T-cell (primary cell): Measurements from ENCODE around the gene RAB11FIP3. TPM values are rescaled to one million over a fixed set of nuclear protein-coding genes. Genes with fewer than 3 reads are reported as not detected.

Experiments
- ATAC-seq, 4 experiments: fragments of 200-7000 bp in 3 of 4; fragments of 150-1000 bp in 1 of 4; cut with Tn5 transposase; replicated peaks in 1 of 4; 1 replicate in 3 of 4; 2 replicates in 1 of 4; pipeline ENCODE4 v1.10.0; 2021; ENCODE audit warnings: moderate library complexity in 3 of 4, mild to moderate bottlenecking in 2 of 4, moderate number of reproducible peaks in 1 of 4
- CTCF ChIA-PET, 2 donors: fragments of 300-600 bp; sonication (Branson Sonifier 250); formaldehyde crosslinking; loops; one replicate each; lab custom pipeline; 2022; ENCODE audit warnings: antibody characterized with exemption in 2 of 2; lab: Charles Lee
- POLR2A ChIA-PET, 2 donors: fragments of 300-600 bp; sonication (Branson Sonifier 250); formaldehyde crosslinking; loops; one replicate each; lab custom pipeline; 2022; ENCODE audit warnings: antibody characterized with exemption in 2 of 2; lab: Charles Lee
- DNase-seq, 35 experiments: peaks; one replicate each; pipeline versions ENCODE4 v3.0.0 to v3.0.0-alpha.2; 2013 to 2023
- H3K27ac ChIP-seq: one replicate; pipeline ENCODE4 v1.5.1; 2013; ENCODE audit warnings: low read length
- H3K27me3 ChIP-seq, 2 experiments: replicated peaks in 1 of 2; 1 replicate in 1 of 2; 2 replicates in 1 of 2; pipeline versions ENCODE4 v1.6.1 to v1.7.0; 2013; ENCODE audit warnings: low read length in 1 of 2, mixed read lengths in 1 of 2; ENCODE audit not compliant: control insufficient read depth in 2 of 2, insufficient read depth in 2 of 2; ENCODE audit errors: extremely low read depth in 1 of 2
- H3K36me3 ChIP-seq, 2 donors: 1 replicate in 1 of 2; 2 replicates in 1 of 2; pipeline versions ENCODE4 v1.6.1 to v1.7.0; 2013; ENCODE audit warnings: low read length in 1 of 2; ENCODE audit not compliant: control insufficient read depth in 2 of 2, insufficient read depth in 1 of 2; ENCODE audit errors: extremely low read depth in 1 of 2
- H3K4me1 ChIP-seq, 2 experiments: 1 replicate in 1 of 2; 2 replicates in 1 of 2; pipeline versions ENCODE4 v1.6.1 to v1.7.0; 2013; ENCODE audit warnings: low read length in 2 of 2, mixed read lengths in 1 of 2; ENCODE audit not compliant: insufficient read depth in 2 of 2, control insufficient read depth in 1 of 2; ENCODE audit errors: extremely low read depth in 1 of 2
- H3K4me3 ChIP-seq, 2 donors: 1 replicate in 1 of 2; 2 replicates in 1 of 2; pipeline versions ENCODE4 v1.5.1 to v1.7.0; 2013; ENCODE audit warnings: mild to moderate bottlenecking in 2 of 2, low read length in 1 of 2, moderate library complexity in 1 of 2; ENCODE audit not compliant: control insufficient read depth in 1 of 2; ENCODE audit errors: extremely low read depth in 1 of 2
- H3K9me3 ChIP-seq: 2 replicates; pipeline ENCODE4 v1.7.0; 2013
- H3K27ac Mint-ChIP-seq, 2 donors: one replicate each; pipeline ENCODE4 v1.8.0; 2020 to 2021; ENCODE audit warnings: mild to moderate bottlenecking in 2 of 2, mixed read lengths in 2 of 2
- H3K27me3 Mint-ChIP-seq, 2 donors: one replicate each; pipeline ENCODE4 v1.8.0; 2021 to 2022; ENCODE audit warnings: mixed read lengths in 2 of 2
- H3K36me3 Mint-ChIP-seq: one replicate; pipeline ENCODE4 v1.8.0; 2021; ENCODE audit warnings: mixed read lengths
- H3K4me1 Mint-ChIP-seq, 3 donors: one replicate each; pipeline ENCODE4 v1.8.0; 2020 to 2022; ENCODE audit warnings: mixed read lengths in 3 of 3, mild to moderate bottlenecking in 1 of 3
- H3K4me3 Mint-ChIP-seq, 3 donors: one replicate each; pipeline ENCODE4 v1.8.0; 2020 to 2022; ENCODE audit warnings: mild to moderate bottlenecking in 3 of 3, mixed read lengths in 3 of 3, moderate library complexity in 3 of 3
- H3K9me3 Mint-ChIP-seq, 3 donors: one replicate each; pipeline ENCODE4 v1.8.0; 2020 to 2022; ENCODE audit warnings: mixed read lengths in 3 of 3
- WGBS: methylation state at CpG from one replicate; pipeline ENCODE4 v1.1.5; 2013; ENCODE audit warnings: missing lambda C conversion rate; ENCODE audit not compliant: insufficient coverage; 5-methylcytosine and 5-hydroxymethylcytosine counted together
- total RNA-seq, 35 experiments: library from RNA in 6 of 35; stranded (reverse) in 6 of 35; fragments of 120-200 nt in 1 of 35; gene quantifications; one replicate each; pipeline versions ENCODE4 v1.2.1 to v1.2.4 and lab custom pipeline; 2013 to 2026

Gene RAB11FIP3
- total RNA-seq, 5 donors from 2014 or later (not counting 1 experiment from before 2014, with no cell fraction given) = 36.9 to 49.0 (median 44.1) TPM

- DNase-seq (no peak), ATAC-seq (no peak)
- Mint-ChIP-seq H3K27ac (no peak overlapping the region), H3K4me3 (peak overlapping the region in 1 of 3 donors; percentile 41), H3K36me3 (peaks cover 3% of the 10 kb centered on the region), H3K4me1 (peaks cover 0 to 2% (median 0%) of the 10 kb centered on the region in 3 donors), H3K9me3 (no peaks in the 10 kb centered on the region), H3K27me3 (peaks cover 0 to 16% of the 10 kb centered on the region in 2 donors)
- ChIA-PET CTCF (no interaction called here), POLR2A (no interaction called here)
- Histone ChIP-seq H3K9me3 (no peaks in the 10 kb centered on the region), H3K4me1 (peaks cover 0 to 4% of the 10 kb centered on the region in 2 experiments), H3K27ac (no peak overlapping the region), H3K36me3 (no peaks in the 10 kb centered on the region), H3K4me3 (no peak overlapping the region), H3K27me3 (peaks cover 0 to 41% of the 10 kb centered on the region in 2 experiments)
- WGBS = 86% methylated on average over 9 of the region's 15 CpGs
These were observed 133.6 kb downstream of the RAB11FIP3 start for GRCh38 chr16:559021-559380.

GRCh38 chr16:559411-560203 is 134.2 kb downstream of the RAB11FIP3 start:
- H3K27ac Mint-ChIP-seq = no peak overlapping the region
- H3K4me3 ChIP-seq = no peak overlapping the region
- ChIA-PET POLR2A (no interaction called here), CTCF (no interaction called here)
- no peaks in the 10 kb centered on the region for H3K9me3 Mint-ChIP-seq
- H3K27me3 Mint-ChIP-seq = peaks cover 0 to 16% of the 10 kb centered on the region in 2 donors
- H3K4me1 Mint-ChIP-seq = peaks cover 0 to 2% (median 0%) of the 10 kb centered on the region in 3 donors
- H3K27ac ChIP-seq = no peak overlapping the region
- peak overlapping the region in 1 of 3 donors; percentile 41 for H3K4me3 Mint-ChIP-seq
- H3K27me3 ChIP-seq = peaks cover 0 to 41% of the 10 kb centered on the region in 2 experiments
- H3K4me1 ChIP-seq = peaks cover 0 to 4% of the 10 kb centered on the region in 2 experiments
- ATAC-seq = no peak
- WGBS = 20% methylated on average over 61 of the region's 62 CpGs
- H3K36me3 Mint-ChIP-seq = no peaks in the 10 kb centered on the region
- no peak for DNase-seq
- H3K9me3 ChIP-seq = no peaks in the 10 kb centered on the region
- no peaks in the 10 kb centered on the region for H3K36me3 ChIP-seq

DNA sequence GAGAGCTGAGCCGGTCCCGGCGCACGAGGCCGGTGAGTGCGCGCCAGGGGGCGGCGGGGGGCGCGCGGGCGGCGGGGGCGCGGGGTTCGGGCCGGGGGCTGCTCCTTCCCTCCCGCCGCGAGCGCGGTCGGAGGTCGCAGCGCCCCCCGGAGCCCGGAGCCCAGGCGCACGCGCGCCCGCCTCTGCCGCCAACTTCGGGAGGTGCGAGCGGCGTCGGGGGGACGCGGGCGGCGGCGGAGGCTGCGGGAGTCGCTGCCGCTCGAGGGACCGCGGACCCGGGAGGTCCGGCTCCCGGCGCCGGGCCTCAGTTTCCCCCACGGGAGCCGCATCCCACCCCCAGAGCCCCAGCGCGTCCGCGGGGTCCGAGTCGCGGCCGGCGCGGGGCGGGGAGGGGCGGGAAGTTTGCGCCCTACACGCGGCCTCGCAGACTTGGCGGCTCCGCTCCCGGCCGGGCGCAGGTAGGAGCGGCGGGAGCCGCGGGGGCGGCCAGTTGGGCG is 134.8 kb downstream of the RAB11FIP3 start, which contains the start of gene PRR35:
Gene PRR35 (plus strand): TSS at position 191 of the 497 bp plus-strand sequence. CDS start 2,901 bp downstream, outside the sequence.
- no peaks in the 10 kb centered on the region for H3K9me3 ChIP-seq
- H3K4me1 Mint-ChIP-seq = peaks cover 0 to 2% (median 0%) of the 10 kb centered on the region in 3 donors
- H3K27me3 ChIP-seq = peaks cover 0 to 41% of the 10 kb centered on the region in 2 experiments
- no peaks in the 10 kb centered on the region for H3K36me3 ChIP-seq
- peak within 1 kb of the TSS in 1 of 3 donors; percentile 41 for H3K4me3 Mint-ChIP-seq
- CTCF ChIA-PET = no interaction called here
- H3K27ac ChIP-seq = no peak within 1 kb of the TSS
- H3K4me1 ChIP-seq = peaks cover 0 to 4% of the 10 kb centered on the region in 2 experiments
- H3K27ac Mint-ChIP-seq = no peak within 1 kb of the TSS
- POLR2A ChIA-PET = no interaction called here
- DNase-seq (no peak), ATAC-seq (no peak)
- no peaks in the 10 kb centered on the region for H3K36me3 Mint-ChIP-seq
- H3K27me3 Mint-ChIP-seq = peaks cover 0 to 16% of the 10 kb centered on the region in 2 donors
- WGBS = 2% methylated on average over 82 of the region's 84 CpGs
- H3K9me3 Mint-ChIP-seq = no peaks in the 10 kb centered on the region
- no peak within 1 kb of the TSS for H3K4me3 ChIP-seq

DNA sequence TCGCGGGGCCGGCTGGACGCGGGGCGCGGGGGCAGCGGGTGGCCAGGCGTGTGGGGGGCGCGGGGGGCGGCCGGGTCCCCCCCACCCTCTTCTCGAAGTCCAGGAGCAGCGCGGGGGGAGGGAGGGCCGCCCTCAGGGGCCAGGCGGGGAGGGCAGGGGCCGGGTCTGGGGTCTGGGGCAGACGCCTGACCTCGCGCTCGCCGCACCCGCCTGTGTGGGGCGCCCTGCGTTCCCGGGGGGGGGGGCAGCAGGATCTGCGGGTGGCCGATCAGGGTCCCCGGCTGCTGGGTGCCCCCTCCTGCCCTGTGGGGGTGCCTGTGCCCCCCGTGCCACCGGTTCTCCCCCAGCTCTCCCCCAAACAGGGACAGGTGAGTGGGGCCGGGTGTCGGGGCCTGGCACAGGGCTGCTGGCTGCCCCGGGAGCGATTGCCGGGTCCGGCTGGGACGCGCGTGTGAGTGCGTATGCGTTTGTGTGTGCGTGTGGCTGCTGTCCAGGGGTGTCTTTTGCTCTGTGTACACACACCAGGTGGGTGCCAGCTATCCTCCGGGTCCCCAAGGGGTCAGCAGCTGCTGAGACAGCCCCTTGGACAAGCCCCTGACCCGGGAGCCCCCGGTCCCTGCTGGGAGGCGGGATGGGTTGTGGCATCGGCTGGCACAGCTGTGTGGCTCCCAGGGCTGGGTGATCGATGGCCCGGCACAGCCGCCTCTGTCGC is 135.4 kb downstream of the RAB11FIP3 start:
- ATAC-seq = no peak
- POLR2A ChIA-PET = no interaction called here
- H3K27me3 Mint-ChIP-seq = peaks cover 0 to 16% of the 10 kb centered on the region in 2 donors
- no peaks in the 10 kb centered on the region for H3K9me3 Mint-ChIP-seq
- peaks cover 0 to 2% (median 0%) of the 10 kb centered on the region in 3 donors for H3K4me1 Mint-ChIP-seq
- H3K4me3 Mint-ChIP-seq = no peak overlapping the region
- no peaks in the 10 kb centered on the region for H3K36me3 Mint-ChIP-seq
- Histone ChIP-seq H3K27me3 (peaks cover 0 to 41% of the 10 kb centered on the region in 2 experiments), H3K9me3 (no peaks in the 10 kb centered on the region), H3K36me3 (no peaks in the 10 kb centered on the region), H3K4me1 (peaks cover 0 to 5% of the 10 kb centered on the region in 2 experiments), H3K4me3 (no peak overlapping the region), H3K27ac (no peak overlapping the region)
- no peak overlapping the region for H3K27ac Mint-ChIP-seq
- CTCF ChIA-PET = no interaction called here
- WGBS = 30% methylated on average over 32 of the region's 54 CpGs
- no peak for DNase-seq

- no peak overlapping the region for H3K27ac ChIP-seq
- no peaks in the 10 kb centered on the region for H3K36me3 Mint-ChIP-seq
- no peaks in the 10 kb centered on the region for H3K36me3 ChIP-seq
- ChIA-PET CTCF (no interaction called here), POLR2A (no interaction called here)
- H3K9me3 Mint-ChIP-seq = no peaks in the 10 kb centered on the region
- DNase-seq (no peak), ATAC-seq (no peak)
- H3K27me3 ChIP-seq = peaks cover 0 to 41% of the 10 kb centered on the region in 2 experiments
- no peak overlapping the region for H3K27ac Mint-ChIP-seq
- peaks cover 2 to 10% of the 10 kb centered on the region in 2 experiments for H3K4me1 ChIP-seq
- 64% methylated on average over 6 of the region's 15 CpGs for WGBS
- no peak overlapping the region for H3K4me3 Mint-ChIP-seq
- H3K4me3 ChIP-seq = no peak overlapping the region
- no peaks in the 10 kb centered on the region for H3K9me3 ChIP-seq
- H3K27me3 Mint-ChIP-seq = peaks cover 0 to 16% of the 10 kb centered on the region in 2 donors
- peaks cover under 1 to 3% (median under 1%) of the 10 kb centered on the region in 3 donors for H3K4me1 Mint-ChIP-seq
These were observed 136.0 kb downstream of the RAB11FIP3 start for GRCh38 chr16:561413-561794.
